Hepatocyte (in vitro differentiated cells): Measurements from ENCODE around the gene PTCD2.

Experiments used
- CTCF ChIP-seq: fragments of 200-600 bp; sonication (generic); IDR thresholded peaks from 2 replicates; pipeline ENCODE4 v1.5.1; 2016; ENCODE audit warnings: antibody characterized with exemption, mild to moderate bottlenecking; ENCODE audit not compliant: poor library complexity
- EZH2 ChIP-seq: fragments of 200-600 bp; sonication (generic); IDR thresholded peaks from 2 replicates; pipeline ENCODE4 v1.6.1; 2016; ENCODE audit warnings: antibody characterized with exemption, mild to moderate bottlenecking, borderline replicate concordance
- EZH2phosphoT487 ChIP-seq: fragments of 200-600 bp; sonication (generic); IDR thresholded peaks from one replicate; pipeline ENCODE4 v1.6.1; 2018; ENCODE audit warnings: antibody characterized with exemption, mild to moderate bottlenecking, low read depth, moderate library complexity; ENCODE audit not compliant: unreplicated experiment, severe bottlenecking

DNA sequence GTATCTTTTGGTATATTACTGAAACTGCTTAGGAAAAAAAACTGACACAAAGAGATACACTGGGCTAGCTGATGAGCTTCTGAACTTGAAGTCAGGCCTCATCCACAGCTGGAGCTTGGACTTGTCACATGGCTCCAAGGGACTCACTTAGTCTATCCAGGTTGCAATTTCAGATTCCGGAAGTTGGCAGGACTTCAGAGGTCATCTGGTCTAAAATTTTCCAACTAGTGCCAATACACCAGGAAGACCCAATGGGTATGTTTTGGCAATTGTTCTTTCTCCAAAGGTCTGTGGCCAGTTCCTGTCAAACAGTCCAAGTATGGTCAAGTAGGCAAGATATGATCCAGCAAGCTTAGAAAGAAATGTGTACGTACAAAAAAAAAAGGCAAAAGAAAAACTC, 36.8 kb upstream of the PTCD2 start:
- no peak for TF ChIP-seq CTCF
- TF ChIP-seq EZH2: no peak
- TF ChIP-seq EZH2phosphoT487: no peak
